Lung (tissue), 12 donors: ENCODE data around the gene RGS7. TPM values are rescaled to one million over a fixed set of nuclear protein-coding genes. Genes with fewer than 3 reads are reported as not detected.

Experiments used
- ATAC-seq: fragments of 200-7000 bp; cut with Tn5 transposase; one replicate; pipeline ENCODE4 v1.9.1; 2020; ENCODE audit warnings: moderate number of reproducible peaks; ENCODE audit not compliant: insufficient read depth, low FRiP score
- DNase-seq, 3 donors: peaks; one replicate each; pipeline ENCODE4 v3.0.0-alpha.2; 2013 to 2017
- H3K27ac ChIP-seq, 2 donors: one replicate each; pipeline ENCODE4 v1.5.1; 2013; ENCODE audit warnings: mild to moderate bottlenecking in 2 of 2, moderate library complexity in 2 of 2, control low read depth in 1 of 2, inconsistent platforms in 1 of 2, low read depth in 1 of 2, low read length in 1 of 2
- H3K27me3 ChIP-seq, 3 donors: one replicate each; pipeline ENCODE4 v1.5.1; 2013; ENCODE audit warnings: low read length in 2 of 3; ENCODE audit not compliant: control insufficient read depth in 3 of 3, insufficient read depth in 3 of 3
- H3K36me3 ChIP-seq, 4 donors: one replicate each; pipeline ENCODE4 v1.5.1; 2013; ENCODE audit warnings: low read length in 4 of 4, mild to moderate bottlenecking in 1 of 4, moderate library complexity in 1 of 4; ENCODE audit not compliant: control insufficient read depth in 4 of 4, insufficient read depth in 4 of 4
- H3K4me1 ChIP-seq, 5 donors: one replicate each; pipeline ENCODE4 v1.5.1; 2013; ENCODE audit warnings: low read length in 5 of 5, mild to moderate bottlenecking in 2 of 5, moderate library complexity in 1 of 5; ENCODE audit not compliant: control insufficient read depth in 5 of 5, insufficient read depth in 5 of 5
- H3K4me3 ChIP-seq: one replicate; pipeline ENCODE4 v1.5.1; 2013; ENCODE audit warnings: mild to moderate bottlenecking, control low read depth, moderate library complexity
- H3K9ac ChIP-seq, 2 donors: one replicate each; pipeline ENCODE4 v1.5.1; 2013; ENCODE audit warnings: low read length in 2 of 2, control low read depth in 1 of 2; ENCODE audit not compliant: insufficient read depth in 1 of 2
- H3K9me3 ChIP-seq, 4 donors: one replicate each; pipeline ENCODE4 v1.5.1; 2013; ENCODE audit warnings: low read length in 3 of 4, mild to moderate bottlenecking in 1 of 4, moderate library complexity in 1 of 4; ENCODE audit not compliant: control insufficient read depth in 4 of 4, insufficient read depth in 3 of 4
- WGBS, 2 donors: extraction: QIAGEN DNeasy Blood & Tissue Kit; methylation state at CpG; one replicate each; pipeline ENCODE4 v1.1.7; 2013; 5-methylcytosine and 5-hydroxymethylcytosine counted together
- polyA plus RNA-seq, 2 donors: library from polyadenylated mRNA; stranded (reverse); fragments of 200-250 nt; gene quantifications; one replicate each; pipeline ENCODE4 v1.2.1, GENCODE V29; 2013
- total RNA-seq, 2 donors: library from RNA; depleted of rRNA in 1 of 2; stranded (reverse); fragments of >200 nt in 1 of 2; gene quantifications; one replicate each; pipeline ENCODE4 v1.2.1, GENCODE V29; 2014 to 2021
- TF ChIP-seq, protein P1 (sequence below): IDR thresholded peaks from 2 replicates; pipeline ENCODE4 v1.5.1; 2012; ENCODE audit warnings: mild to moderate bottlenecking; ENCODE audit errors: control extremely low read depth, extremely low read depth
- donor health status: control.
- donor health status: control.
- donor health status: Bipolar disorder and iron deficiency.
- donor health status: healthy.
- donor health status: DM: yes; HTN: yes; CAD: no.

The RGS7 gene
- total and polyA plus RNA-seq, 4 donors: 0.06 to 0.25 (median 0.08) TPM; not detected in 1

DNA sequence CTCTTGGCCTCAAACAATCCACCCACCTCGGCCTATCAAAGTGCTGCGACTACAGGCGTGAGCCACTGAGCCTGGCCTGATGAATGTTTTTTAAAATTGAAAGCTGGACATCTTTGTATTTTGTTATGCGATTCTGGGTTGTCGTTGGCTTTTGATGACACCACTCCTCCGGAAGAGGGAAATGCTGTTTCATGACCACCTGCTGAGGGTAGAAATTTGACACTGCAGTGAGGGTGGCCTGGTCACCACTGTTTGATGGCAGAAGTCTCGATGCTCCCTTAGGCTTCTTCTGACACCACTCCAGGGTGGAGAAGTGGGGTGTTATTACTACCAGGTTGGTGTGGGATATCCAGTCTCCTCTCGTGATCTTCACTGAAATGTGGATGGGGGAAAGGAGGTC lies 357.2 kb downstream of the RGS7 start:
- TF ChIP-seq, protein P1, sequence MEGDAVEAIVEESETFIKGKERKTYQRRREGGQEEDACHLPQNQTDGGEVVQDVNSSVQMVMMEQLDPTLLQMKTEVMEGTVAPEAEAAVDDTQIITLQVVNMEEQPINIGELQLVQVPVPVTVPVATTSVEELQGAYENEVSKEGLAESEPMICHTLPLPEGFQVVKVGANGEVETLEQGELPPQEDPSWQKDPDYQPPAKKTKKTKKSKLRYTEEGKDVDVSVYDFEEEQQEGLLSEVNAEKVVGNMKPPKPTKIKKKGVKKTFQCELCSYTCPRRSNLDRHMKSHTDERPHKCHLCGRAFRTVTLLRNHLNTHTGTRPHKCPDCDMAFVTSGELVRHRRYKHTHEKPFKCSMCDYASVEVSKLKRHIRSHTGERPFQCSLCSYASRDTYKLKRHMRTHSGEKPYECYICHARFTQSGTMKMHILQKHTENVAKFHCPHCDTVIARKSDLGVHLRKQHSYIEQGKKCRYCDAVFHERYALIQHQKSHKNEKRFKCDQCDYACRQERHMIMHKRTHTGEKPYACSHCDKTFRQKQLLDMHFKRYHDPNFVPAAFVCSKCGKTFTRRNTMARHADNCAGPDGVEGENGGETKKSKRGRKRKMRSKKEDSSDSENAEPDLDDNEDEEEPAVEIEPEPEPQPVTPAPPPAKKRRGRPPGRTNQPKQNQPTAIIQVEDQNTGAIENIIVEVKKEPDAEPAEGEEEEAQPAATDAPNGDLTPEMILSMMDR: no peak
- Histone ChIP-seq H3K27ac (no peak overlapping the region), H3K9ac (no peak overlapping the region), H3K4me3 (no peak overlapping the region), H3K36me3 (no peaks in the 10 kb centered on the region), H3K9me3 (no peaks in the 10 kb centered on the region), H3K27me3 (no peaks in the 10 kb centered on the region), H3K4me1 (no peaks in the 10 kb centered on the region)
- no peak for ATAC-seq
- no peak for DNase-seq
- WGBS, 2 donors: 75 to 83% methylated on average over 8 of the region's 8 CpGs

DNA sequence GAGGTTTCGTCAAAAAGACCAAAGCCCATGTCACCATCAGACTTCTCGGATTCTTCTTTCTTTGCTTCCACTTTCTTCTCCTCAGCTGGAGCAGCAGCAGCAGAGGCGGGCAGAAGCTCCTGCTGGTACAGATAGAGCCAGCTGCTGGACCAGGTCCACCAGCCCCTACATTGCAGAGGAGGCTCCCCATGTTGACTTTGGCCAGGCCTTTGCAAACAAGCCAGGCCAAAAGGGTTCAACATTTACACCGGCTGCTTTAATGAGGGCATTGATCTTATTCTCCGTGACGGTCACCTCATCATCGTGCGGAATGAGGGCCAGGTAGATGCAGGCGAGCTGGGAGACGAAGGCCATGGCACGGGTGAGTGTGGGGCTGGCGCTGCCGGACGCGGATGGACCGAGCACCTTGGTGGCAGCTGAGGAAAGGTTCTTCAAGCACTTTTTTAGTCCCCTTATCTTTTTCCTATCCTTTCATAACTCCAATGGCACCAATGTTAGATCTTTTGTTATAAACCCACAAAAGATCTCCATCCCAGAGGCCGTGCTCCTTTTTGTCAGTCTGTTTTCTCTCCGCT lies 358.5 kb downstream of the RGS7 start:
- DNase-seq: no peak
- no peaks in the 10 kb centered on the region for H3K9me3 ChIP-seq
- H3K27me3 ChIP-seq: no peaks in the 10 kb centered on the region
- H3K4me1 ChIP-seq: no peaks in the 10 kb centered on the region
- H3K36me3 ChIP-seq: no peaks in the 10 kb centered on the region
- TF ChIP-seq, protein P1: no peak
- no peak overlapping the region for H3K27ac ChIP-seq
- no peak overlapping the region for H3K9ac ChIP-seq
- no peak for ATAC-seq
- WGBS, 2 donors: 86 to 91% methylated on average over 18 of the region's 18 CpGs
- no peak overlapping the region for H3K4me3 ChIP-seq

DNA sequence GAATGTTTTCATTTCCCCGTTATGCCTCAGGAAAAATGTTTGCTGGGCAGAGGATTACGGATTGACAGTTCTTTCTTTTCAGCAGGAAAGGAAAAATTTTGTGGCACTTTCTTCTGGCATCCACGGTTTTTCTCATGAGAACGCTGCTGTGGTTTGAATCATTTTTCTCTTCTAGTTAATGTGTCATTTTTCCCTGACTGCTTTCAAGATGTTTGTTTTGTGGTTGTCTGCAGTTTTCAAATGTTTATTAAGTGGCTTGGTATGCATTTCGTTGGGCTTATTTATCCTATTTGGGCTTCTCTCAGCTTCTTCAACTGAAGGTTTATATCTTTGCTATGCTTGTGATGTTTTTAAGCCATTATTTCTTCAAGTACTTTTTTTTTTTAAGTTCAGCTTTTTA lies 359.0 kb downstream of the RGS7 start:
- Histone ChIP-seq H3K4me3 (no peak overlapping the region), H3K4me1 (no peaks in the 10 kb centered on the region), H3K9me3 (no peaks in the 10 kb centered on the region), H3K9ac (no peak overlapping the region), H3K36me3 (no peaks in the 10 kb centered on the region), H3K27me3 (no peaks in the 10 kb centered on the region), H3K27ac (no peak overlapping the region)
- no peak for ATAC-seq
- peak in 1 of 3 donors; percentile 8 for DNase-seq
- 48 to 60% methylated on average over 5 of the region's 5 CpGs for WGBS, 2 donors
- TF ChIP-seq, protein P1: no peak

DNA sequence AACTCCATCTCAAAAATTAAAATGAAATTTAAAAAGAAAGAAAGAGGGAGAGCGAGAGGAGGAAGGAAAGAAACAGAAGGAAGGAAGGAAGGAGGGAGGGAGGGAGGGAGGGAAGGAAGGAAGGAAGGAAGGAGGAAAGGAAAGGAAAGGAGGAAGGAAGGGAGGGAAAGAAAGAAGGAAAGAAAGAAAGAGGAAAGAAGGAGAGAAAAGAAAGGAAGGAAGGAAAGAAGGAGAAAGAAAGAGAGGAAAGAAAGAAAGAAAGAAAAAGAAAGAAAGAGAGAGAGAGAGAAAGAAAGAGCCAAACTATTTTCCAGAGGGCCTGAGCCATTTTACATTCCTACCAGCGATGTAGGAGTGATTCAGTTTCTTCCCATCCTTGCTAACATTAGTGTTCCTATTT lies 364.0 kb downstream of the RGS7 start:
- ATAC-seq (no peak), DNase-seq (no peak)
- Histone ChIP-seq H3K4me1 (no peaks in the 10 kb centered on the region), H3K36me3 (no peaks in the 10 kb centered on the region), H3K27me3 (no peaks in the 10 kb centered on the region), H3K4me3 (no peak overlapping the region), H3K9ac (no peak overlapping the region), H3K27ac (no peak overlapping the region), H3K9me3 (no peaks in the 10 kb centered on the region)
- WGBS, 2 donors: 79 to 82% methylated on average over 2 of the region's 2 CpGs
- TF ChIP-seq, protein P1: no peak
